ENCODE measurements around the gene PAX2. TPM values are rescaled to one million over a fixed set of nuclear protein-coding genes. Genes with fewer than 3 reads are reported as not detected.

Gene PAX2
- total and polyA plus RNA-seq, 9 donors = 0.05 TPM; not detected in 8

DNA sequence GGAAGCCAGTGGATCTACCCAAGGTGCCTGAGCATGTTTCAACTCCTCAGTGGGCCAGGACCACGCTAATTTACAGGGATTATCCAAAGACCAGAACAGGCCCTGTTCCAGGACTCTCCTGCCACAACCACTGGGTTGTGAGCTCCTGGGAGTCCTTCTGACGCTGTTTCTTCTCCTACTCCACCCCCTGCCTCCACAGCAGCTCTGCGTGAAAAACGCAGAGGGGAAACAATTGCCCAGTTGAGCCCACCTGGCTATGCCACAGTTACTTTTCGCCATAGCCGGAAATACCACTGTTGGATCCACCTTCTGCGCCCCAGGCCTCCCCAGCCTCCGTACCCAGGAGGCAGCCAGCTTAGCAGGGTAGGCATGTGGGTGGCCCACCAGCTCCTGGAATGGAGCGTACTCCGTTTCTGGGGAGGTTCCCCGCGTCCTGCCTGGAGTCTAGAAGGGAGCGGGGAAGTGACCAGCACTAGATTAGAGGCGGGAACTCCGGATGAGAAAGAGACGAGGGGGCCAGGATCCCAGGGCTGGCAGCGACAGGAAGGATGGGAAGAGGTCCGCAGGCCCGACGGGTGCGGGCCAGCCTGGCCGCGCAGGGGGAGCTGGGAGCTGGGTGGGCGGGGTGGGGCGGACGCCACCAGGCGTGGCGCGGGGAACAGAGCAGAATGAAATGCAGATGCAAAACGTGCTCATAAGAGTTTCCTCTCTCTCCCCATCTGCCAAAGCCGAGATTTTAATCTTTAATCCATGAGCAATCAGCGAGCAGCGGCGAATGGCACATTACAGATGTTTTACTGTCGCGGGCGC, 32.1 kb upstream of the PAX2 start:
- DNase-seq = no peak
- no peaks in the 10 kb centered on the region for H3K4me1 ChIP-seq (ENCODE audit: control insufficient read depth, insufficient read depth, low read length)
- WGBS (ENCODE audit: insufficient coverage) = 4% methylated on average over 32 of the region's 37 CpGs
- H3K27ac ChIP-seq (ENCODE audit: low read length) = no peak overlapping the region
- H3K36me3 ChIP-seq (ENCODE audit: control insufficient read depth, insufficient read depth, low read length) = no peaks in the 10 kb centered on the region
- no peak overlapping the region for H3K4me3 ChIP-seq (ENCODE audit: low read length)
- H3K9me3 ChIP-seq (replicated peaks; ENCODE audit: control insufficient read depth, low read depth, low read length) = no peaks in the 10 kb centered on the region
- peaks cover 90% of the 10 kb centered on the region for H3K27me3 ChIP-seq (ENCODE audit: control insufficient read depth, insufficient read depth, low read length)

GRCh38 chr10:100713859-100714565, 31.4 kb upstream of the PAX2 start:
- H3K27ac ChIP-seq (ENCODE audit: low read length) = no peak overlapping the region
- no peak overlapping the region for H3K4me3 ChIP-seq (ENCODE audit: low read length)
- H3K27me3 ChIP-seq (ENCODE audit: control insufficient read depth, insufficient read depth, low read length) = peaks cover 90% of the 10 kb centered on the region
- H3K9me3 ChIP-seq (replicated peaks; ENCODE audit: control insufficient read depth, low read depth, low read length) = no peaks in the 10 kb centered on the region
- H3K36me3 ChIP-seq (ENCODE audit: control insufficient read depth, insufficient read depth, low read length) = no peaks in the 10 kb centered on the region
- DNase-seq = no peak
- no peaks in the 10 kb centered on the region for H3K4me1 ChIP-seq (ENCODE audit: control insufficient read depth, insufficient read depth, low read length)
- WGBS (ENCODE audit: insufficient coverage) = under 1% methylated on average over 29 of the region's 36 CpGs

- 80% methylated on average over 1 of the region's 1 CpG for whole genome bisulfite sequencing (ENCODE audit: insufficient coverage)
- Histone ChIP-seq H3K27me3 (ENCODE audit: control insufficient read depth, insufficient read depth, low read length) (peaks cover 87% of the 10 kb centered on the region), H3K4me3 (ENCODE audit: low read length) (no peak overlapping the region)
Measured at GRCh38 chr10:100714566-100714950, 30.8 kb upstream of the PAX2 start.

GRCh38 chr10:100715101-100715444, 30.3 kb upstream of the PAX2 start:
- WGBS (ENCODE audit: insufficient coverage) = 31% methylated on average over 2 of the region's 4 CpGs
- Histone ChIP-seq H3K9me3 (replicated peaks; ENCODE audit: control insufficient read depth, low read depth, low read length) (no peaks in the 10 kb centered on the region), H3K36me3 (ENCODE audit: control insufficient read depth, insufficient read depth, low read length) (no peaks in the 10 kb centered on the region), H3K4me3 (ENCODE audit: low read length) (no peak overlapping the region), H3K27ac (ENCODE audit: low read length) (no peak overlapping the region), H3K27me3 (ENCODE audit: control insufficient read depth, insufficient read depth, low read length) (peaks cover 87% of the 10 kb centered on the region), H3K4me1 (ENCODE audit: control insufficient read depth, insufficient read depth, low read length) (no peaks in the 10 kb centered on the region)
- no peak for DNase-seq

More at GRCh38 chr10:100714566-100714950, 30.8 kb upstream of the PAX2 start:
- no peaks in the 10 kb centered on the region for H3K9me3 ChIP-seq (replicated peaks; ENCODE audit: control insufficient read depth, low read depth, low read length)
- DNase-seq = no peak
- no peak overlapping the region for H3K27ac ChIP-seq (ENCODE audit: low read length)
- H3K4me1 ChIP-seq (ENCODE audit: control insufficient read depth, insufficient read depth, low read length) = no peaks in the 10 kb centered on the region
- no peaks in the 10 kb centered on the region for H3K36me3 ChIP-seq (ENCODE audit: control insufficient read depth, insufficient read depth, low read length)

GRCh38 chr10:100715445-100716385, 29.7 kb upstream of the PAX2 start:
- peaks cover 87% of the 10 kb centered on the region for H3K27me3 ChIP-seq (ENCODE audit: control insufficient read depth, insufficient read depth, low read length)
- no peak for DNase-seq
- H3K36me3 ChIP-seq (ENCODE audit: control insufficient read depth, insufficient read depth, low read length) = no peaks in the 10 kb centered on the region
- no peaks in the 10 kb centered on the region for H3K4me1 ChIP-seq (ENCODE audit: control insufficient read depth, insufficient read depth, low read length)
- no peak overlapping the region for H3K27ac ChIP-seq (ENCODE audit: low read length)
- H3K4me3 ChIP-seq (ENCODE audit: low read length) = no peak overlapping the region
- H3K9me3 ChIP-seq (replicated peaks; ENCODE audit: control insufficient read depth, low read depth, low read length) = no peaks in the 10 kb centered on the region
- 5% methylated on average over 46 of the region's 66 CpGs for WGBS (ENCODE audit: insufficient coverage)

DNA sequence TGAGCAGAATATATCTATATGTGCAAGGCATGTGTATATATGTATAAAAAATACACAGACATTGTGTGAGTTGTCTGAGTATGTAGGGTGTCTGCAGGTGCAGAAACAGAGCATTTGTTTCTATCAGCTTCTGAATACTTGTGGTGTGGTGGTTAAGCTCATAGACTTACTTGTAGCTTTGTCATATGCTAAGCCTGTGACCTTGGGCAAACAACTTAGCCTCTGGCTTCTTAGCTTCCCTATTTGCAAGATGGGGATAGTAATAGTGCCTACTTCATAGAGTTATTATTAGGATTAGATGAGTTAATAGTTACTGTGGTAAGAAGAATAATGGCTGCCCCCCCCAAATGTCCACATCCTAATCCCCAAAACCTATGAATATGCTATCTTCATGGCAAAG, 28.2 kb upstream of the PAX2 start:
- Histone ChIP-seq H3K36me3 (ENCODE audit: control insufficient read depth, insufficient read depth, low read length) (no peaks in the 10 kb centered on the region), H3K27me3 (ENCODE audit: control insufficient read depth, insufficient read depth, low read length) (peaks cover 82% of the 10 kb centered on the region), H3K27ac (ENCODE audit: low read length) (no peak overlapping the region), H3K9me3 (replicated peaks; ENCODE audit: control insufficient read depth, low read depth, low read length) (no peaks in the 10 kb centered on the region), H3K4me1 (ENCODE audit: control insufficient read depth, insufficient read depth, low read length) (no peaks in the 10 kb centered on the region), H3K4me3 (ENCODE audit: low read length) (no peak overlapping the region)
- DNase-seq = no peak

GRCh38 chr10:100718197-100718742, 27.1 kb upstream of the PAX2 start:
- no peak for DNase-seq
- H3K4me3 ChIP-seq (ENCODE audit: low read length) = no peak overlapping the region
- H3K36me3 ChIP-seq (ENCODE audit: control insufficient read depth, insufficient read depth, low read length) = no peaks in the 10 kb centered on the region
- H3K27me3 ChIP-seq (ENCODE audit: control insufficient read depth, insufficient read depth, low read length) = peaks cover 82% of the 10 kb centered on the region
- H3K4me1 ChIP-seq (ENCODE audit: control insufficient read depth, insufficient read depth, low read length) = no peaks in the 10 kb centered on the region
- no peak overlapping the region for H3K27ac ChIP-seq (ENCODE audit: low read length)
- no peaks in the 10 kb centered on the region for H3K9me3 ChIP-seq (replicated peaks; ENCODE audit: control insufficient read depth, low read depth, low read length)
- WGBS (ENCODE audit: insufficient coverage) = no CpG with 5 or more reads among the region's 1 CpG

DNA sequence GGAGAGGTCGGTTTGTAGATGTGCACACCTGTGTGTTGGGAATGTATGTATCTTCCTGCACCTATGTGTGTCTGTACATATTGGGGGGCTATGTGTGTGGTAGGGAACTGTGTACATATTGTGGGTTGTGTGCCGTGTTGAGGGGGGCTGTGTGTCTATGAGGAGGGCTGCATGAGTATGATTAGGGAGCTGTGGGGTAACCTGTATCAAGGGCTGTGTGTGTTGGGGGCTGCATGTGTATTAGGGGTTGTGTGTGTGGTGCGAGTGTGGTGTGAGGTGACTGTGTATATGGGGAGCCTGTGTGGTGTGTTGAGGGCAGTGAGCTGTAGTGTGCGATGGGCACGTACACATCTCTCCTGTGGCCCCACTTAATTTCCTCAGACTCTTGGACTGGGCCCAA, 22.2 kb upstream of the PAX2 start:
- H3K4me3 ChIP-seq (ENCODE audit: low read length) = no peak overlapping the region
- DNase-seq = no peak
- H3K4me1 ChIP-seq (ENCODE audit: control insufficient read depth, insufficient read depth, low read length) = no peaks in the 10 kb centered on the region
- H3K27me3 ChIP-seq (ENCODE audit: control insufficient read depth, insufficient read depth, low read length) = peaks cover 90% of the 10 kb centered on the region
- no peak overlapping the region for H3K27ac ChIP-seq (ENCODE audit: low read length)
- H3K36me3 ChIP-seq (ENCODE audit: control insufficient read depth, insufficient read depth, low read length) = no peaks in the 10 kb centered on the region
- H3K9me3 ChIP-seq (replicated peaks; ENCODE audit: control insufficient read depth, low read depth, low read length) = no peaks in the 10 kb centered on the region
- 77% methylated on average over 4 of the region's 5 CpGs for WGBS (ENCODE audit: insufficient coverage)

GRCh38 chr10:100723770-100724530, 21.4 kb upstream of the PAX2 start:
- no peak for DNase-seq
- peaks cover 91% of the 10 kb centered on the region for H3K27me3 ChIP-seq (ENCODE audit: control insufficient read depth, insufficient read depth, low read length)
- WGBS (ENCODE audit: insufficient coverage) = under 1% methylated on average over 36 of the region's 58 CpGs
- no peak overlapping the region for H3K27ac ChIP-seq (ENCODE audit: low read length)
- H3K4me3 ChIP-seq (ENCODE audit: low read length) = no peak overlapping the region
- no peaks in the 10 kb centered on the region for H3K9me3 ChIP-seq (replicated peaks; ENCODE audit: control insufficient read depth, low read depth, low read length)
- no peaks in the 10 kb centered on the region for H3K36me3 ChIP-seq (ENCODE audit: control insufficient read depth, insufficient read depth, low read length)
- peaks cover 3% of the 10 kb centered on the region for H3K4me1 ChIP-seq (ENCODE audit: control insufficient read depth, insufficient read depth, low read length)

Data from muscle of leg (tissue), 11 donors.